AG08396 (cell line): ENCODE results near the gene OXLD1.
A peak's percentile ranks its signal among the peaks of the same experiment; 100 is the strongest.
"Not testable (repeated sequence)": the region's sequence is repeated elsewhere in the genome, so short reads cannot be mapped to it uniquely, and the experiment has no call there.

Source experiments
- DNase-seq: peaks from one replicate; pipeline ENCODE4 v3.0.0; 2012; ENCODE audit warnings: low spot score, mixed read lengths

The OXLD1 gene

DNA sequence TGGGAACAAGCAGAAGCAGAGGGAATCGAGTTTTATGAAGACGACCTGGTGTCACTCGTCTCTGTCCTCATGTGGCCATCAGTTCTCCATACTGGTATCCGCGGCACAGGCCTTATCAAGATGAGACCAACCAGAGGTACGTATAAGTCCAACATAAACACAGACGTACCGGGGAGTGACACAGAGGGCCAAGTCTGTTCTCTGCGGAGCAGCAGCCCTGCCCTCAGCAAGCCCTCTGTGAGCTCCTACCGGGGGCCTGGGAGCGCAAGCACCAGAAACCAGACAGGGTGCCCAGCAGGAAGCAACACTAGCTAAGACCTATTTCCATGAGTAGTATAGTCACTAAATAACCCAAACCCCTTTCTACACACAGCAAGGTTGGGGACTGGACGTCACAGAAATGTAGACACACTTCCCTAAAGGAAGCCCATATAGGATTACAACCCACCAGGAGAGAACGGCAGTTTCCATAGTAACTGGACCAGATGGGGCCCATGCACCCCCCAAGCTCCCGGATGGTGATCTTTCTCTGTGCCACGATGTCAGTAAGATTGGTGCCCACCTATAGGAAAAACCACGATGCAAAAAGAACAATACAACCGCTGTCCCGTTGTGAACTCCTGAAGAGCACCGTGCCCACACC, 16.3 kb upstream of the OXLD1 start:
- DNase-seq, result no peak

DNA sequence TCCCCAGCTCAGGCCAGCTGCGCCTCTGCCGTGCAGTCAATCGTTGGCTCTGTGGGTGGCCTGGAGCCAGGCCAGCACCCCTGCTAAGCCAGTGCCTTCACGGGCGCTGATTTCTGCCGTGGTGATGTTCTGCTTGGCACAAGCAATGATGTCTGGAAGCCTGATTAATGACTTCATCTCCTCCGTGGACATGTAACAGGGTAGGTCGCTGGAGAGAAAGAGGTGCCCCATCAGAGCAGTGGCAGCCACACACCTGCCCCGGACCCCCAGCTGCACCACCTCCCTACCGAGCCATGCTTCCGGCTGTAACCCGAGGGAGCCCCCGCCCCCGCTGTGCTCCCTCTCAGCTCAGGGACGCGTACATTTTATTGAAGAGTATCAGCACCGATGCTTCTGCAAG, 15.3 kb upstream of the OXLD1 start:
- no peak for DNase-seq

DNA sequence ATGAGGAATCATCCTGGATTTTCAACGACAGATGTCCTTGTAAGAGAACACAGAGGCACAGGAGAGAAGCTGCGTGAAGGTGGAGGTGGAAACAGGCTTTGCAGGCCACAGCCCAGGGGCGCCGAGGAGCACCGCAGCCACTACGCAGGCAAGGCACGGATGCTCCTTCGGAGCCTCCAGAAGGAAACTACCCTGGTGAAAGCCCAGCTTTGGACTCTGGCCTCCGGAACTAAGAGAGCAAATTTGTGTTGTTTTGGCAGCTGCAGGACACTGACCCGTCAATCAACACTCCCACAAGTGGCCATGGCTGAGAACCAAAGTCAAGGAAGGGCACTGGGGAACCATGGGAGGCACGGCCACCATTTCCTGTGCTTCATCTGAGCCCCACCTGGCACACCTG, 13.7 kb upstream of the OXLD1 start:
- no peak for DNase-seq

DNA sequence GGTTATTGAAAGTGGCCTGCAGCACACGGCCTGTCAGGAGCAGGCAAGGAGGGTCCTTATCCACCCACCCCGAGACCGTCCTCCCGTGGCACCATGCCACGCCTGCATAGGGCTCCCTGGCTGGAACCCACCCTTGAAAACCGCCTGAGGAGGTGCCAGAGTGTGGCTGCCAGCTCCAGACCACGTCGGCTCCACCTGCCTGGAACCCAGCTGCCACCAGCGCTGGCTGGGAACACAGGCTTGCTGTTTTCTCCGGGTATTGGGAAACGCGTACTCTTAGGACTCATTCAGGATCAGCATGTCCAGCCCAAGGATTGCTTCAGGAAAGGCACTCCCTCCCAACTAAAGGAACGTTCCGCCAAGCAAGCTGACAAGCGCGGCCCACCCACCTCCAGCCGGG, 10.5 kb upstream of the OXLD1 start:
- no peak for DNase-seq

DNA sequence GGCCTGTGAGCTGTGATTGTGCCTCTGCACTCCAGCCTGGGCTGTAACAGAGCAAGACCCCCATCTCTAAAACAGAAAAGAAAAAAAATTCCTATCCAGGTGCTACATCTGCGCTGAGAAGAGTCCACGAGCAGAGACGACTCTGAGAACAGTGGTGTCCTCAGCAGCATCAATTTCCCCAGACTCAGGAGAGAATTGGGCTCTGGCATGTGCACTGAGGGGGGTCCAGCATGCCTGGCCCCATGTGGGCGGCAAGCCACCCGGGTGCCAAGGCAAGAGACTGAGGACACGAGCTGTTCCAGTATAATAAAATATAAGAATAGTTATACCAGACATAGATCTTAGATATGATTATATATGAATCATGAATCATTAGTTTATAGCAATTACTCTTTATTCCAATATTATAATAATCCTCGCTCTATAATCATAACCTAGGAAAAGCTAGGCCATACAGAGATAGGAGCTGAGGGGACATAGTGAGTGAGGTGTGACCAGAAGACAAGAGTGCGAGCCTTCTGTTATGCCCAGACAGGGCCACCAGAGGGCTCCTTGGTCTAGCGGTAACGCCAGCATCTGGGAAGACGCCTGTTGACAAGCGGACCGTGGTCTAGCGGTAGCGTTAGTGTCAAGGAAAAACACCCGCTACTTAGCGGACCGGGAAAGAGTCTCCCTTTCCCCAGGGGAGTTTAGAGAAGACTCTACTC, 9.3 kb upstream of the OXLD1 start:
- not testable (repeated sequence) for DNase-seq

DNA sequence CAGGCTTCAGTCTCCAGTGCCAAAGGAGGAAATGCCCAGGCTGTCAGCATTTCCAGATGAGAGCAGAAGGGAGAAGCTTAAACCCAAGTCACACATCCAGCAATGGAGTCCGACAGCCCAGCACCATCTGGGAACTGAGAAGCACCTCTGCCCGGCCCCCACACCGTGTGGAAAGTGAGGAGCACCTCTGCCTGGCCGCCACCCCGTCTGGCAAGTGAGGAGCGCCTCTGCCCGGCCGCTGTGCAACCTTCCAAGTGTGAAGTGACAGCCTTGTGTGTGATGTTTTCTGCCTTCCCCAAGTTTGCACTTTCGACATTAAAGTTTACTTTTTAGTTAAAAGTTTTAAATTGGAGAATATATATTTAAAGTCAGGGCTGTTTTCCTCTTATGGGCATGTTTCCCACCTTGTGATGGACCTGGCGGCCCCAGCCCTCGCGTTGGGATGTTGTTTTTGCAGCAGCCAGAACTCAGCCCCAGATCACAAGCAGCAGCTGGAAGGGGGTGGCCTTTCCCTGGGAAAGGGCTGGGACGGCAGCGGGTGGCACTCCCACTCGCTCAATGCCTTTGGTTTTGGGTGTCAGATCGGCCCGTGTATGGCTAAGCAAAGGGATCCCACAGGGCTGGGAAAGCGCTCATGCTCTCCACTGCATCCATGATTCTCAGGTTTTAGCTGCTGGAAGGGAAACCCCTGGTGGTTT, 7.3 kb upstream of the OXLD1 start:
- DNase-seq, result no peak

DNA sequence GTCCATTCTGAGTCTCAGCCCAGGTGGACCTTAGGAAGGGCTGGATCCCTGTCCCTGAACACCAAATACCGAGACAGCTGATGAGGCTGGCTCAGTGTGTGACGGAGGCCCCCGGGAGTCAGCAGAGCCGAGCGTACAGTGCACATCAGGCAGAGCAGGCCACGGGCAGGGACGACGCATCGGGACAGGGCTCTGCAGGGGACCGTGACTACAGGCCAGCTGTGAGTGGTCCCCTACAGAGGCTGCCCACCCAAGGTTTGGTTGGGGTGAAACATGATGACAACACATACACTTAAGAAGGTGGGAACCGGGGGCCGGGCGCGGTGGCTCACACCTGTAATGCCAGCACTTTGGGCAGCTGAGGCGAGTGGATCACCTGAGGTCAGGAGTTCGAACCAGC, 6.5 kb upstream of the OXLD1 start:
- DNase-seq, result no peak

DNA sequence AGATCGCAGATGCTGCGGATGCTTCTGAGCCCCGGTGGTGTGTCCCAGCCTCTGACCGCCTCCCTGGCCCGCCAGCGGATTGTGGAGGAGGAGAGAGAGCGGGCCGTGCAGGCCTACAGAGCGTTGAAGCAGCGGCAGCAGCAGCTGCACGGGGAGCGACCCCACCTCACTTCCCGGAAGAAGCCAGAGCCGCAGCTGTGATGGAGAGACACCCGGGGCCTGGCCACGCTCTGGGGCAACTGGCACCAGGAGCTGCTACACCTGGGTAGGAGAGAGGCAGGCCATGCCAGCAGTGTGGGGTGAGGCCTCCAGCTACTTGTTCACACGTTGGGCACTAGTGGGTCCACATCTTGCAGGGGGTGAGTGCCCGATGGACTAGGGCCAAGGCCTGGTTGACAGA, 6.1 kb upstream of the OXLD1 start:
- DNase-seq, result no peak

DNA sequence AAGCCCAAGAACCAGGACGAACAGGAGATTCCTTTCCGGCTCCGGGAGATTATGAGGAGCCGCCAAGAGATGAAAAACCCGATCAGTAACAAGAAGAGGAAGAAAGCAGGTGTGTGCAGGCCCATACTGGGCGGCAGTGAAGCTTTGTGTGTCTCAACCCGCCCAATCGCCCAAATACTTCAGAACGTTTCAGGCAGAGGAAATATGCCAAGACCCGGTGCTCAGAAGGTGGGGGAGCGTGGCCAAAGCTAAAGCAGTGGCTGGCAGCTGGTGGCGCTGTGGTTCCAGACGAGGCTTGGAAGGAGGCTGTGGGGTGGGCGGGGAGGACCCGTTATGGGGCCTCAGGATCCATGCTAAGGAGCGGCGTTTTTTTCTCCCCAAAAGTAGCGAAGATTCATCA, 1.3 kb upstream of the OXLD1 start:
- no peak for DNase-seq

DNA sequence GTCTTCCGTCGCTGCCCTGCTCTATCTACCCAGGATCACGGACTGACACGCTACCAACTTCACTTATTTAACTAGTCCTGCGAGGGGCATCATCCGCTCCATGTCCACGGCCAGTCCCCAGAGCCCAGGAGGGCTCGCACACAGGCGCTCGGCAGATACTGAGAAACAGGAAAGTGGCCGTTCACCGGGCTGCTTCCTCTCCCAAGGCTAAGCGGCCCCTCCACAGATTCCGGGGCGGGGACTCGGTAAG, 388 bp downstream of the OXLD1 start:
- DNase-seq, result no peak

DNA sequence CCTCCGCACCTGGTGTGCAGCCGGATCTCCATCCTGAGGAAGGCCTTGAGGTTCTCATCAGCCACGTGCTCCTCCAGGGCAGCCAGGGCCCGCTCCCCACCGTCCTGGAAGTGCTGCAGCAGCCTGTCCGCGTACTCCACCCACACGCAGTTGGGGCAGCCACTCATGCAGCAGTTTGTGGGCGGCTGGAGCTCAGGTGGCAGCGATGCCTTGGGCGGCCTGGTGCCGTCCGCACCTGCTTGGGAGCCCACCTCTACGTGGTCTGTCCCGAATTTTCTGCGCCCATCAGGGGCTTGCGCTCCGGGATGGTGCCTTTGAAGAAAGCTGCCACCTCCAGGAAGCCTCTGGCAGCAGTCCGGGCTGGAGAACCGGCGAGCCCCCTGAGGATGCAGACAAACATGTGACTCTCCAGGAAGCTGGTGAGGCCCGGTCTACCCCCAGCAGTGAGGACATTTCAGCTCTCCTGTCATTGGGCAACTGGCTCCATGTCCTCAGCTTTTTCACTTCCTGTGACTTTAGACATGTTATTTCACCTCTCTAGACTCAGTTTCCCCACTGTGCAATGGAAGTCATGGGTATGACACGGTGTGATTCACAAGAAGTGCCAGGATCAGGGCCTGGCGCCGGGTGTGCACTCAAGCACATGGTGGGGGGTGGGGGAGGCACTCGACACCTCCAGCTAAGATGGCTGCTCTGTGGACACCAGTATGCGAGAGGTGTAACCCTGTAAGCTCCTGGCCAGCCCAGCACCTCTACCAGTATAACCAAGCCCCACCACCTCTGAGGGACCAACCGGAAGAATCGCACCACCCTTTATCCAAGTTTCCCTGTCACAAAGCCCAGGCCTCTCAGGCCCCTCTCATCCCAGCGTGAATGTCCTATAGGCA, 957 bp downstream of the OXLD1 start:
- DNase-seq, result no peak

DNA sequence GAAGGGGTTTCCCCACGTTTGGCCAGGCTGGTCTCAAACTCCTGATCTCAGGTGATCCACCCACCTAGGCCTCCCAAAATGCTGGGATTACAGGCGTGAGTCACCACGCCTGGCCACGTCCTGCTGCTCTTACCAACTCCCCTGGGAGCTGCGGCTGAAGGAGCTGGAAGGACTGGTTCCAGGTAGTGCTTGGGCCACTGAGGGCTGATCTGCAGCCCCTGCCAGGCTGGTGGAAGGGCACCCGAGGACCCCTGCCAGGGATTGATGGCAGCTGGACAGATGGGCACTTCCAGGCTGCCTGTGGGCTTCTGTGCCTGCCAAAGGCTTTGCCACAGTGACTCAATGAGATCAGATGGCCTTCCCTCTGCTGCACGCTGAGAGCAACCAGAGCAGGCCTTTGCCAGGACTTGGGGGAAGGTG, 2.3 kb downstream of the OXLD1 start:
- DNase-seq, result no peak

DNA sequence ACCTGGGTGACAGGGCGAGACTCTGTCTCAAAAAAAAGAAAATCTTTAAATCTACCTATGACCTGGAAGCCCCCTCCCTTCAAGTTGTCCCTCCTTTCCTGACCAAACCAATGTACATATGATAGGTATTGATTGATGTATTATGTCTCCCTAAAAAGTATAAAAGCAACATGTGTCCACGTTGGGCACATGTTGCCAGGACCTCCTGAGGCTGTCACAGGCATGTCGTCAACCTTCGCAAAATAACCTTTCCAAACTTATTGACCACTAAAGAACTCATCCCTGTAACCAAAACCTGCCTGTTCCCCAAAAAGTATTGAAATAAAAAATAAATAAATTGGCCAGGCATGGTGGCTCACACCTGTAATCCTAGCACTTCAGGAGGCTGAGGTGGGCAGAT, 4.4 kb downstream of the OXLD1 start:
- DNase-seq, result no peak

DNA sequence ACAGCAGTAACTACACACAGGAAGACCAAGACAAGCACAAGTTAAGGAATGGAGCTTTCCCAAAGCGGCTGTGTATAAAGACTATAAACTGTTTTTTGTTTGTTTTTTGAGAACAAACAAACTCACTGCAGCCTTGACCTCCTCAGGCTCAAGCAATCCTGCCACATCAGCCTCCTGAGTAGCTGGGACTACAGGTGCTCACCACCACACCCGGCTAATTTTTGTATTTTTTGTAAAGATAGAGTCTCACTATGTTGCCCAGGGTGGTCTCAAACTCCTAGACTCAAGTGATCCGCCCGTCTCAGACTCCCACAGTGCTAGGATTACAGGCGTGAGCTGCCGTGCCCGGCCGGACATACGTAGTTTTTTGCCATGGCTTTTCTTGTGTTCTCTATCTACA, 6.0 kb downstream of the OXLD1 start:
- DNase-seq, result no peak

DNA sequence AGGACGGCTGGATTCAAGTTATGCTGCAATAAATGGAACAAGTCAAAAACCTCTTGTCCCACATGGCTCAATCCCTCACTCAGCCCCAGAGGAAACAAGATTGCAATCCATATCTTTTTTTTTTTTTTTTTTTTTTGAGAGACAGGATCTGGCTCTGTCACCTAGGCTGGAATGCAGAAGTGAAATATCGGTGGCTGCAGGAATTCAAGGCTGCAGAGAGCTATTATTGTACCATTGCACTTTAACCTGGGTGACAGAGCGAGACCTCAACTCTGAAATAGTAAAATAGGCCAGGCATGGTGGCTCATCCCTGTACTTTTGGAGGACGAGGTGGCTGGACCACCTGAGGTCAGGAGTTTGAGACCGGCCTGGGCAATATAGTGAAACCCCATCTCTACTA, 7.4 kb downstream of the OXLD1 start:
- no peak for DNase-seq

DNA sequence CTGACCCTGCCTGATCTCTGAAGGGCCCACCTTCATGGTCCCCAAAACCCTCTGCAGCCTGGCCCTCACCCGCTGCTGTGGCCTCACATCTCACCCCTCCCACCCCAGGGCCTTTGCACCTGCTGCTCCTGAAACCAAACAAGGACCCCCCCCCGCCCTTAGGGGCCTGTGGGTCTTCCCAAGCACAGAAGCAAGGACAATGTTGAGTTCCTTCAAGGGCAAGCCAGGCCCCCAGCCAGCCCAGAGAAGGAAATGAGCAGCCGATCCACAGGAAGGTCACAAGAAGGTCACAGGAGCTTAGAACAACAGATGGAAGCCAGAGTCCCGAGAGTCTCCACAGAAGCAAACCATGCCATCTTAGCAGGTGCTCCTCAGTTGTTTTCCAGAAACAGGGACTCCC, 9.6 kb downstream of the OXLD1 start:
- DNase-seq, result no peak

DNA sequence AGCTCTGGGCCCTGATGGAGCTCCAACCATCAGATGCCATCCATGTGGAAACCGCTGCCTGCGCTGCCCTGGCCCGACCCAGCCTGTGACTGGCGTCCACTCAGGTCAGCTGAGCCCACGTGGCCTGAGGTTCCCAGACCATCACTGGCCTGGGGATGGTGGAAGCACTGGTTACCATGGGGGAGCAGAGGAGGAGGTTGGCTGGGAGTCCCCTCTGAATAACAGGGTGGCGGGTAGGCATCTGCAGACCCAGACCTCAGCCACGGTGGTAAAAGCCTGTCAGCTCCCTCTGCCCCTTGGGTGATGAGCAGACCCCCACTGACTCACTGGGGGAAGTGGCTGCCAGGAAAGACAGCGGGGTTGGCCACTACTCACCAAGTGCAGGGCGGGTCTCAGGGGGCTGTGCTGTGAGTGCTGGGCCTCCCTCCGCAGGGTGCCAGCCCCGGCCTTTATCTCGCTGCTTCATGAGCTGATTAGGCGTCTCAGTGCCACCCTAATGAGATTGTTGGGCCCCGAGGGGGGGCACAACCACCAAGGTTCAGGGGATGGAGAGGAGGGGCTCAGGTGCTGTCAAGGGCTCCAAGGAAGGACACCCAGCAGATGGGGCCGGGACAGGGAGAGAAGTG, 10.2 kb downstream of the OXLD1 start, which contains the start of gene PDE6G:
PDE6G (minus strand) TSS at position 425 of the 626 bp plus-strand sequence. CDS start 3,237 bp downstream, outside the sequence.
- DNase-seq, result no peak

DNA sequence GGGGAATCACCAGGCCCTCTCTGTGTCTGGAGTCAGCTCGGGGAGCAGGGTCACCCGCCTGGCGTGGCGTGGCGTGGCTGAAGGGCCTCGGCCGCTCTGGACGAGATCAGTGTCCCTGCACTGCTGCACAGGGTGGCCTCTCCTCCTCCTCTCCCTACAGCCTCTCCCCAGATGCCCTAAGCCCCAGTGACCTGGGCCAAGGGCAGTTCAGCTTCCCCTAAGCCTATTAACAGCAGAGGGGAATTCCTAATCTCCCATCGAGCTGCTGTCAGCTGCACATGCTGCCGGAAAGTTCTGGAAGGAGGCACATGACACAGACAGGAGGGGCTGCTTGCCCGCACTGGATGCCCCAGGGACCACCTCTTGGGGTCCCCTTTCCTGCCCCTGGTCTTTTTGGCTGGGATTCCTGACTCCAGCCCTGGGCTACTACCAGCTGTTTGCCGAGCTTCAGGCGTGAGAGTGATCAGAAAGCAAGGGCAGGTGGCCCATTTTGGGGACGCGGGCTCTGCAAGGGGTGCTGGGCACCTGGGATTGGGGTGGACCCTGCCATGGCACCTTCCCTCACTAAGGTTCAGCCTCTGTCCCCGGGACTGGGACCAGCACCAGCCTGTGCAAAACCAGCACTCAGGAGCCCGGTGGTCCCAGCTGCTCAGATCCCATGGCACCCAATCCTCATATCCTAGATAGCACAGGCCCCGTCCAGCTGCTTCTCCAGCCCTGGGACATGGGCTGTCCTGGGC, 10.9 kb downstream of the OXLD1 start:
- no peak for DNase-seq

DNA sequence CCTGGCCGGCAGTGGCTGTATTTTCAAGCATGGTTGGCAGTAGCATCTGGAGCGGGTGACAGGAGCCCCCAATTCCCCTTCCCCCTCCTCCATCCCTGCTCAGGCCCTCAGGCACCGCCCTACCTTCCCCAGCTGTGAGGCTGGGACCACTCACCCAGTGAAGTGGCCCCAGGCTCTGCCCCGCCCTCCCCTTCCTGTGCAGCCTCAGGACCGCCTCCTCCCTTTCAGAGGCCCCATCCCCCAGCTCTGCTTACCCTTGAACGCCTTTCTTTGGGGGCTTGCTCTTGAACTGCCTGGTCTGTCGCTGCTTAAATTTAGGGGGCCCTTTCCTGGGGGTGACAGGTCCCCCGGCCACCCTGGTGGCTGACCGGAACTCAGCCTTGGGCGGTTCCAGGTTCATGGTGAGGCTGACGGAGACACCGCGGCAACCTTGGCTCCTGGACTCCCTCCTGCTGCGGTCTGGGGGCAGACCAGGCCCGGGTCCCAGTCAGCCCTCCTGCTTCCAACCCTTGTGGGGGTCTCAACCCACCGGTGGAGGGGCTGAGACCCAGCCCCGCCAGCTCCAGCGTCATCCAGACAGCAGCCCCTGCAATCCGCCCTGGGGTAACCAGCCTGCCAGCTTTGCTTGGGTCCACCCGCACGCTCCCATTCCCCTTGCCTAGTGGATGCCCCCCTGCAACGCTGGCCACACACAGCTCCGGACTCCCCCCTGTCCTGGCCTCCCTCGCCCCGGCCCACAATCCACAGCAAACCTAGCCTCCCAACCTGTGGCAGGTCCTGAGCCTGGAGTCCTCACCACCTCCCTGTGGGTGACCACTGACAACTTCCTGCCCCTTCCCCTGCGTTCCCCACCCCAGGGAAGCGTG, 13.3 kb downstream of the OXLD1 start:
- no peak for DNase-seq

DNA sequence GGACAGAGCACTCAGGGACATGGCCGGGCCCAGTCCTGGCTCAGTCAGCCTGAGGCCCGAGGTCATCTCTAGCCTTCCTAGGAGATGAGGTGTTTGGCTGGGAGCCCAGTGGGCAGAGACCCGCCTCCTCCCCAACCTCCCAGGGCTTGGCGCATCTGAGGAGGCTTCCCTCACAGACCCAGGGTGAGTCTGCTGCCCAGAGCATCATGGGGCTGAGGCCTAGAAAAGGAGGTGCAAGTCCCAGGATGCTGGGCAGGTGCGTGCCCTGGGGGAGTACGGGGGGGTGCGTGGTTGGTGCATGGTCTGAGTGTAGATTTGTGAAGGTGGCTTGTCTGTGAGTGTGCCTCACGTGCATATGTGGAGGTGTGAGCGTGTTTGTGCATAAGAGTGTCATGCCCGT, 14.7 kb downstream of the OXLD1 start:
- peak; percentile 93 for DNase-seq
